ENCODE measurements around the gene ABCE1. TPM values are rescaled to one million over a fixed set of nuclear protein-coding genes. Genes with fewer than 3 reads are reported as not detected.
A peak's percentile ranks its signal among the peaks of the same experiment; 100 is the strongest.

ABCE1 gene
- polyA plus RNA-seq (ENCODE audit: insufficient read length): 49.8 TPM

GRCh38 chr4:145097821-145098674 is at the start of gene ABCE1, which contains the start of gene ANAPC10:
Gene ABCE1 (plus strand): TSS chr4:145098311. CDS start chr4:145104413, 6,102 bp downstream.
Gene ANAPC10 (minus strand): TSS chr4:145098196. CDS start chr4:145096099, 2,097 bp downstream.
- peak; percentile 98 for DNase-seq

GRCh38 chr4:145048817-145049216 is 49.3 kb upstream of the ABCE1 start:
- no peak for DNase-seq

GRCh38 chr4:145049241-145049640 is 48.9 kb upstream of the ABCE1 start:
- DNase-seq: no peak

GRCh38 chr4:145055533-145056257 is 42.4 kb upstream of the ABCE1 start:
- DNase-seq: no peak

- DNase-seq: no peak
These were observed 41.6 kb upstream of the ABCE1 start for GRCh38 chr4:145056325-145057130.

GRCh38 chr4:145058256-145058655 is 39.9 kb upstream of the ABCE1 start:
- DNase-seq: no peak

GRCh38 chr4:145061318-145061920 is 36.7 kb upstream of the ABCE1 start:
- DNase-seq: peak; percentile 41

- no peak for DNase-seq
These were observed 32.0 kb upstream of the ABCE1 start for GRCh38 chr4:145066063-145066501.

GRCh38 chr4:145069361-145069760 is 28.8 kb upstream of the ABCE1 start:
- no peak for DNase-seq

GRCh38 chr4:145071560-145071959 is 26.6 kb upstream of the ABCE1 start:
- DNase-seq: no peak

GRCh38 chr4:145075742-145076468 is 22.2 kb upstream of the ABCE1 start:
- DNase-seq: no peak

GRCh38 chr4:145076469-145076855 is 21.6 kb upstream of the ABCE1 start:
- no peak for DNase-seq

GRCh38 chr4:145081756-145082155 is 16.4 kb upstream of the ABCE1 start:
- DNase-seq: no peak

GRCh38 chr4:145083891-145084605 is 14.1 kb upstream of the ABCE1 start:
- DNase-seq: no peak

- no peak for DNase-seq
These were observed 7.7 kb upstream of the ABCE1 start for GRCh38 chr4:145090380-145090779.

GRCh38 chr4:145093638-145094037 is 4.5 kb upstream of the ABCE1 start:
- no peak for DNase-seq

GRCh38 chr4:145097331-145097820 is 735 bp upstream of the ABCE1 start:
- no peak for DNase-seq

- DNase-seq: peak; percentile 51
These were observed 545 bp downstream of the ABCE1 start for GRCh38 chr4:145098675-145099037.

GRCh38 chr4:145099653-145100052 is 1.5 kb downstream of the ABCE1 start:
- DNase-seq: no peak

- no peak for DNase-seq
These were observed 3.0 kb downstream of the ABCE1 start for GRCh38 chr4:145101091-145101490.

GRCh38 chr4:145102619-145103018 is 4.5 kb downstream of the ABCE1 start:
- DNase-seq: no peak

Measured in hindlimb muscle (tissue), 1 donor.